HepG2 (cell line): ENCODE measurements around the gene CYSRT1. TPM values are rescaled to one million over a fixed set of nuclear protein-coding genes. Genes with fewer than 3 reads are reported as not detected.

ENCODE experiments used
- ATAC-seq: fragments of 200-7000 bp; cut with Tn5 transposase; 3 replicates; pipeline ENCODE4 v1.9.1; 2020; ENCODE audit warnings: mild to moderate bottlenecking, moderate library complexity
- BruUV-seq: library from RNA; stranded (reverse); fragments of 400-500 nt; replicated peaks from 2 replicates; lab custom pipeline; 2021; lab: Mats Ljungman, UMichigan
- CTCF ChIA-PET: fragments of 300-600 bp; formaldehyde crosslinking; extraction: SDS; loops from one replicate; lab custom pipeline; 2021; ENCODE audit warnings: low total read pairs, inconsistent platforms, low intra/inter-chr PET ratio; lab: Yijun Ruan, JAX
- POLR2A ChIA-PET: fragments of 350-600 bp; sonication (Branson Sonifier 250); formaldehyde crosslinking; loops from one replicate; lab custom pipeline; 2020; ENCODE audit warnings: antibody characterized with exemption, inconsistent platforms; lab: Yijun Ruan, JAX
- DNase-seq: peaks from one replicate; pipeline ENCODE4 v3.0.0-alpha.2; 2015; ENCODE audit warnings: low spot score
- FAIRE-seq: peaks from 3 replicates; lab custom pipeline; 2011; peaks lifted over from hg19 to GRCh38; lab: Jason Lieb, UNC
- H2AFZ ChIP-seq: one replicate; pipeline ENCODE4 v1.6.1; 2011; ENCODE audit warnings: low read length, inconsistent platforms
- H3K27ac ChIP-seq: fragments of 300-600 bp; 3 replicates; pipeline ENCODE4 v1.8.0; 2011; ENCODE audit warnings: mixed run types, mild to moderate bottlenecking, mixed read lengths, low read length, inconsistent platforms; ENCODE audit not compliant: insufficient read depth; ENCODE audit errors: extremely low read length
- H3K27me3 ChIP-seq, 2 experiments: fragments of 200-600 bp in 1 of 2; 2 replicates in 1 of 2; 3 replicates in 1 of 2; pipeline versions ENCODE4 v1.6.0 to v1.8.0; 2011; ENCODE audit warnings: low read length in 2 of 2, mild to moderate bottlenecking in 2 of 2, moderate library complexity in 2 of 2, inconsistent platforms in 1 of 2; ENCODE audit not compliant: insufficient read depth in 2 of 2, control insufficient read depth in 1 of 2
- H3K36me3 ChIP-seq, 2 experiments: fragments of 200-600 bp in 1 of 2; replicated peaks in 1 of 2; 2 replicates in 1 of 2; 3 replicates in 1 of 2; pipeline versions ENCODE4 v1.5.1 to v1.8.0; 2011; ENCODE audit warnings: low read length in 2 of 2, inconsistent platforms in 1 of 2; ENCODE audit not compliant: insufficient read depth in 2 of 2, control insufficient read depth in 1 of 2
- H3K4me1 ChIP-seq: 2 replicates; pipeline ENCODE4 v1.5.1; 2012; ENCODE audit warnings: low read length, inconsistent platforms; ENCODE audit not compliant: insufficient read depth
- H3K4me2 ChIP-seq: 2 replicates; pipeline ENCODE4 v1.6.0; 2011; ENCODE audit warnings: low read depth, low read length, inconsistent platforms
- H3K4me3 ChIP-seq, 3 experiments: fragments of 200-600 bp in 1 of 3; sonication (generic), shearing (Covaris generic) in 1 of 3; replicated peaks in 1 of 3; 2 replicates each; pipeline ENCODE4 v1.5.1; 2011 to 2016; ENCODE audit warnings: low read length in 3 of 3, inconsistent platforms in 2 of 3, low read depth in 2 of 3, mild to moderate bottlenecking in 2 of 3, control low read depth in 1 of 3, mixed read lengths in 1 of 3; ENCODE audit not compliant: insufficient read depth in 1 of 3
- H3K79me2 ChIP-seq: one replicate; pipeline ENCODE4 v1.6.1; 2011; ENCODE audit warnings: low read length, inconsistent platforms; ENCODE audit not compliant: insufficient read depth
- H3K9ac ChIP-seq: 2 replicates; pipeline ENCODE4 v1.6.0; 2011; ENCODE audit warnings: mild to moderate bottlenecking, low read depth, low read length, inconsistent platforms; ENCODE audit not compliant: insufficient read depth
- H3K9me3 ChIP-seq: 2 replicates; pipeline ENCODE4 v1.5.1; 2012; ENCODE audit warnings: mild to moderate bottlenecking, low read length
- H4K20me1 ChIP-seq: 2 replicates; pipeline ENCODE4 v1.6.0; 2011; ENCODE audit warnings: inconsistent platforms, mild to moderate bottlenecking, low read length, moderate library complexity; ENCODE audit not compliant: insufficient read depth
- CCDC6 ChIP-seq: sonication (generic); formaldehyde crosslinking; IDR thresholded peaks from 2 replicates; pipeline ENCODE4 v1.8.1; 2022; ENCODE audit warnings: mild to moderate bottlenecking, missing genetic modification reagents, moderate library complexity
- EED ChIP-seq: sonication (generic); formaldehyde crosslinking; IDR thresholded peaks from 2 replicates; pipeline ENCODE4 v1.5.0; 2020; ENCODE audit warnings: mild to moderate bottlenecking, missing genetic modification reagents
- HES4 ChIP-seq: sonication (generic); formaldehyde crosslinking; IDR thresholded peaks from 2 replicates; pipeline ENCODE4 v1.9.0; 2021; ENCODE audit warnings: mild to moderate bottlenecking, missing genetic modification reagents, borderline replicate concordance
- IRF2 ChIP-seq: IDR thresholded peaks from 2 replicates; pipeline ENCODE4 v1.6.1; 2018; ENCODE audit warnings: missing genetic modification reagents, missing compliant biosample characterization
- TBL1XR1 ChIP-seq: fragments of 150-350 bp; IDR thresholded peaks from 2 replicates; pipeline ENCODE4 v1.6.1; 2014; ENCODE audit warnings: borderline replicate concordance, low read length; ENCODE audit not compliant: partially characterized antibody
- ZBTB3 ChIP-seq: sonication (generic); formaldehyde crosslinking; IDR thresholded peaks from 2 replicates; pipeline ENCODE4 v1.4.0; 2020; ENCODE audit warnings: low read depth, mild to moderate bottlenecking, moderate library complexity, missing genetic modification reagents, borderline replicate concordance
- ZBTB38 ChIP-seq: sonication (generic); formaldehyde crosslinking; IDR thresholded peaks from 2 replicates; pipeline ENCODE4 v1.5.1; 2020; ENCODE audit warnings: mild to moderate bottlenecking, missing genetic modification reagents
- ZFAT ChIP-seq: sonication (generic); formaldehyde crosslinking; conservative IDR thresholded peaks from 2 replicates; pipeline ENCODE4 v1.8.1; 2023; ENCODE audit warnings: missing genetic modification reagents, inconsistent platforms
- ZKSCAN5 ChIP-seq: sonication (generic); formaldehyde crosslinking; IDR thresholded peaks from 2 replicates; pipeline ENCODE4 v1.5.1; 2020; ENCODE audit warnings: mild to moderate bottlenecking, missing genetic modification reagents
- ZNF280B ChIP-seq: sonication (generic); formaldehyde crosslinking; IDR thresholded peaks from 2 replicates; pipeline ENCODE4 v1.5.0; 2020; ENCODE audit warnings: missing genetic modification reagents, mild to moderate bottlenecking, borderline replicate concordance
- ZNF713 ChIP-seq: sonication (generic); formaldehyde crosslinking; IDR thresholded peaks from 2 replicates; pipeline ENCODE4 v1.4.0; 2020; ENCODE audit warnings: mild to moderate bottlenecking, missing genetic modification reagents
- WGBS: methylation state at CpG from one replicate; pipeline ENCODE4 v1.1.6; 2017; ENCODE audit warnings: low lambda C conversion rate; 5-methylcytosine and 5-hydroxymethylcytosine counted together
- in situ Hi-C: cut with HindIII; loops from 2 replicates; pipeline ENCODE4 v1.10.0; 2017; ENCODE audit warnings: low pct_unique_long_range_greater_than_20kb; ENCODE audit not compliant: extremely low pct_ligation_motif_present
- intact Hi-C: fragments of 100-400 bp; cut with micrococcal nuclease; formaldehyde crosslinking; loops from one replicate; pipeline ENCODE4 v1.10.0; 2022; ENCODE audit not compliant: unreplicated experiment
- polyA plus RNA-seq, 8 experiments: library from polyadenylated mRNA; depleted of rRNA in 3 of 8; stranded (reverse) in 7 of 8; unstranded in 1 of 8; fragments of >200 nt; fragmentation: Illumina TruSeq in 4 of 8; extraction: Trizol in 4 of 8; gene quantifications; 2 replicates each; pipeline versions ENCODE4 v1.2.1 to v1.2.3, GENCODE V29; 2011 to 2016; ENCODE audit warnings: low read depth in 4 of 8, missing spikeins in 1 of 8, mixed read lengths in 1 of 8; ENCODE audit not compliant: insufficient read depth in 1 of 8
- total RNA-seq, 5 experiments: library from RNA; depleted of rRNA; stranded (reverse); fragments of >200 nt; fragmentation: Illumina TruSeq; extraction: Trizol; gene quantifications; 2 replicates each; pipeline ENCODE4 v1.2.3, GENCODE V29; 2016; ENCODE audit warnings: low read depth in 1 of 5

The CYSRT1 gene
- total and polyA plus RNA-seq, 2 of the 13 experiments (the other 11 are each of a cell fraction or from before 2014, with no cell fraction given), result 1.5 to 2.1 TPM

GRCh38 chr9:137250329-137251193 is 25.6 kb downstream of the CYSRT1 start (continued):
- TF ChIP-seq CCDC6 (CRISPR knock-in tag) (no peak), ZBTB3 (CRISPR knock-in tag) (no peak), TBL1XR1 (no peak), HES4 (0 out of 2 replicates have a peak, but pooled peaks have one; percentile 24), IRF2 (CRISPR knock-in tag) (no peak), ZBTB38 (CRISPR knock-in tag) (no peak)
- TF ChIP-seq, all 625 proteins: peak for 46

GRCh38 chr9:137251194-137251461 is 26.2 kb downstream of the CYSRT1 start, which contains the start of gene STPG3:
STPG3 (plus strand) TSS chr9:137251286; CDS start chr9:137251287, 1 bp downstream.
- TF ChIP-seq ZKSCAN5 (CRISPR knock-in tag), result no peak
- TF ChIP-seq ZNF280B (CRISPR knock-in tag), result no peak
- no peak for TF ChIP-seq ZNF713 (CRISPR knock-in tag)
- TF ChIP-seq ZFAT (CRISPR knock-in tag), result no peak
- TF ChIP-seq EED (CRISPR knock-in tag), result 0 out of 2 replicates have a peak, but pooled peaks have one; percentile 1
- FAIRE-seq (no peak), DNase-seq (no peak), ATAC-seq (no peak)
- CTCF ChIA-PET, result no interaction called here
- Histone ChIP-seq H3K27me3 (peaks cover 2 to 9% of the 10 kb centered on the region in 2 experiments; a peak in 2 of 5 replicates), H3K36me3 (no peaks in the 10 kb centered on the region), H3K4me3 (peak within 1 kb of the TSS in 1 of 3 experiments; percentile 19; a peak in 1 of 6 replicates), H3K9me3 (no peaks in the 10 kb centered on the region), H2AFZ (no peak within 1 kb of the TSS), H3K4me2 (peak within 1 kb of the TSS; percentile 48), H3K27ac (no peak within 1 kb of the TSS), H3K79me2 (peaks cover 9% of the 10 kb centered on the region), H4K20me1 (no peaks in the 10 kb centered on the region), H3K9ac (peak within 1 kb of the TSS; percentile 14; the same call in 1 of the 2 replicates), H3K4me1 (peaks cover 80% of the 10 kb centered on the region)
- POLR2A ChIA-PET, result interaction anchor here (1.2 to 14.2 kb wide), 2 partner anchors 8 to 25 kb away, joined by 3 to 317 read pairs; partner anchors contain the start of gene TUBB4B
- BruUV-seq, result no TSS peak
- intact Hi-C loops, result no loop called here
- 36% methylated on average over 4 of the region's 4 CpGs for WGBS
- in situ Hi-C loops, result no loop called here
